ENCODE measurements around the gene GPR148.

Gene GPR148

DNA sequence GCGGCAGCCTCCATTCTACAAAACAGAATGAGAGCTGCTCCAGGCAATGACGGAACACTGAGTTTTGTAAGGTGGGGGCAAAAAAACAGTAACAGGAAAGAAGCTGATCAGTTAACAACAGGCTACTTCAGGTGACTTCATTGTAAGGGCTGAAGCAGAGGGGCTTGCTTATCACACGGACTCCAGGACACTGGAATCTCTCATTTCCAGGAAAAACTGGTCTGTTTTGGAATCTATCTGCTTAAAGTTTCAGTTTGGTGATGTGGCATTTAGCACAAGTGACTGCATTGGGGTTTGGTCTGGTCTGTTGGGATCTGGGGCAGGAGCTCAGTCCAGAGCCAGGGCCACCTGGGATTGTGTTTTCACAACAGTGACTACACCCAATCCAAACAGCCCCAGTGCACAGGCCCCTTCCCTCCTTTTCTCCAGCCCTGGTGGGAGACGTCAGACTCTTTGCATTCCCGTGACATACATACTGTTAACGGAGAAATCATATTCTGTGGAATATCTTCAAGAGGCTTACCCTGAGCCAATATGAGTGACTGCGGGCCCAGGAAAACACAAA is 40.6 kb downstream of the GPR148 start:
- DNase-seq: no peak

GRCh38 chr2:130776550-130776949 is 47.7 kb downstream of the GPR148 start:
- peak in 1 of 2 experiments; percentile 10 for DNase-seq

GRCh38 chr2:130778781-130779180 is 49.9 kb downstream of the GPR148 start:
- no peak for DNase-seq

All from NCI-H524 (cell line).